Activated naive CD8-positive, alpha-beta T cell treated with anti-CD3 and anti-CD28 coated beads, Interleukin-2, amount 10 ng/mL, durations not matched to agents 7 days and 5 days (primary cell): ENCODE measurements around the gene SPRR2D. TPM values are rescaled to one million over a fixed set of nuclear protein-coding genes. Genes with fewer than 3 reads are reported as not detected.

ENCODE experiments used
- ATAC-seq: fragments of 150-1000 bp; cut with Tn5 transposase; one replicate; pipeline ENCODE4 v1.10.0; 2021; ENCODE audit warnings: low read depth, moderate library complexity
- POLR2A ChIA-PET: fragments of 350-600 bp; sonication (Branson Sonifier 250); formaldehyde crosslinking; loops from one replicate; lab custom pipeline; 2021; ENCODE audit warnings: antibody characterized with exemption; lab: Charles Lee
- DNase-seq: peaks from one replicate; pipeline ENCODE4 v3.0.0; 2021
- H3K27ac Mint-ChIP-seq: one replicate; pipeline ENCODE4 v1.8.0; 2022; ENCODE audit warnings: mild to moderate bottlenecking, mixed read lengths
- H3K27me3 Mint-ChIP-seq: one replicate; pipeline ENCODE4 v1.8.0; 2022; ENCODE audit warnings: mild to moderate bottlenecking, moderate library complexity, mixed read lengths
- H3K36me3 Mint-ChIP-seq: one replicate; pipeline ENCODE4 v1.8.0; 2021; ENCODE audit warnings: mild to moderate bottlenecking, mixed read lengths
- H3K4me1 Mint-ChIP-seq: one replicate; pipeline ENCODE4 v1.8.0; 2021; ENCODE audit warnings: mixed read lengths
- H3K4me3 Mint-ChIP-seq: one replicate; pipeline ENCODE4 v1.8.0; 2022; ENCODE audit warnings: mild to moderate bottlenecking, moderate library complexity, mixed read lengths
- H3K9me3 Mint-ChIP-seq: one replicate; pipeline ENCODE4 v1.8.0; 2021; ENCODE audit warnings: mixed read lengths
- total RNA-seq, 2 experiments: library from RNA; stranded (reverse); gene quantifications; one replicate each; pipeline ENCODE4 v1.2.3, GENCODE V29; 2021

SPRR2D gene
- total RNA-seq, 2 experiments from 2014 or later = not detected

- POLR2A ChIA-PET = no interaction called here
- no peaks in the 10 kb centered on the region for H3K36me3 Mint-ChIP-seq
- H3K4me1 Mint-ChIP-seq = no peaks in the 10 kb centered on the region
- ATAC-seq (no peak), DNase-seq (no peak)
- H3K4me3 Mint-ChIP-seq = no peak overlapping the region
- H3K9me3 Mint-ChIP-seq = no peaks in the 10 kb centered on the region
- H3K27me3 Mint-ChIP-seq = peaks cover 11% of the 10 kb centered on the region
- H3K27ac Mint-ChIP-seq = no peak overlapping the region
These were observed 43.0 kb downstream of the SPRR2D start for GRCh38 chr1:152997901-152998300.

DNA sequence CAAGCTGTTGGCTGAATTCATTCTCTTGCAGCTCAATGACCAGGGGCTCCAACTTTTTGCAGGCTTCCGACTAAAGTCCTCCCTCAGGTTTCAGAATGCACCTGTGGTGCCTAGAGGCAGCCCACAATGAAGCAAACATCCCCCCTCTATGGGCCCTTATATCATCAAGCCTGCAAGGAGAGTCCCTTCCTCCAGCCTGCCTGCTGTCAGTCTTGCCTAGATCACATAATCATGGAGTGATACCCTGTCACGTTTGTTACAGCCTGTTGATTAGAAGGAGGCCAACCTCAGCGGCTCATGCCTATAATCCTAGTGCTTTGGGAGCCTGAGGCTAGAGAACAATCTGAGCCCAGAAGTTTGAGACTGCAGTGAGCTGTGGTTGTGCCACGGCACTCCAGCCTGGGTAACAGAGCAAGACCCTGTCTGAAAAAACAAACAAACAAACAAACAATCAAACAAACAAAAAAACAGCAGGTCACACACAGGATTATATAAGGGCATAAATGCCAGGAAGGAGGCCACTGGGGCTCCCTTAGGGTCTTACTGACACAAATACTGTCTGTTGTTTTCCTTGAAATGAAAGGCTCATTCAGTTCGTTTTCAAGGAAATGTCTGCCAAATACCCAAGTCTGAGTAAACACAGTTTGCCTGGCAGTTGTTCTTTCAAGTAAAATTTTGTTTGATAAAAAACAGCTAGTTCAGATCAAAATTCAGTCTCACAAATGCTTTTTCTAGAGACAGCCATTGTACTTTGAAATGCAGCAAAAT, 44.1 kb downstream of the SPRR2D start:
- Mint-ChIP-seq H3K27ac (no peak overlapping the region), H3K36me3 (no peaks in the 10 kb centered on the region), H3K27me3 (peaks cover 11% of the 10 kb centered on the region), H3K4me1 (no peaks in the 10 kb centered on the region), H3K9me3 (no peaks in the 10 kb centered on the region), H3K4me3 (no peak overlapping the region)
- POLR2A ChIA-PET = no interaction called here
- ATAC-seq (no peak), DNase-seq (no peak)

DNA sequence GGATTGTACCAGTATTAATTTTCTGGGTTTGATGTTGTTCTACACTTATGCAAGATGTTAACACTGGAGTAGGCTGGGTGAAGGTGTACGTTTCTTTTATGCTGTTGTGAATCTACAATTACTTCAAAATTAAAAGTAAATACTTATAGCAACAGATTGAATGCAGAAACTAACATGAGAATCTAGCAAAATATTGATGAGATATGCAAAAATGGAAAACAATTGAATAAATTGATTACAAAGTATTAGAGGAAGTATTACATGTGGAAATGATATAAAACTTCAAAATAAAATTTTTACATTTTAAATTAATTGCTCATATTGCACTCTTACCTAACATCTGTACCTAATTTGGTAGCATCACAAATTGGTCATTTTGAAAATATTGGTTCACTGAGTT, 45.1 kb downstream of the SPRR2D start:
- Mint-ChIP-seq H3K27ac (no peak overlapping the region), H3K36me3 (no peaks in the 10 kb centered on the region), H3K27me3 (peaks cover 13% of the 10 kb centered on the region), H3K9me3 (no peaks in the 10 kb centered on the region), H3K4me1 (no peaks in the 10 kb centered on the region), H3K4me3 (no peak overlapping the region)
- DNase-seq (no peak), ATAC-seq (no peak)
- POLR2A ChIA-PET = no interaction called here

DNA sequence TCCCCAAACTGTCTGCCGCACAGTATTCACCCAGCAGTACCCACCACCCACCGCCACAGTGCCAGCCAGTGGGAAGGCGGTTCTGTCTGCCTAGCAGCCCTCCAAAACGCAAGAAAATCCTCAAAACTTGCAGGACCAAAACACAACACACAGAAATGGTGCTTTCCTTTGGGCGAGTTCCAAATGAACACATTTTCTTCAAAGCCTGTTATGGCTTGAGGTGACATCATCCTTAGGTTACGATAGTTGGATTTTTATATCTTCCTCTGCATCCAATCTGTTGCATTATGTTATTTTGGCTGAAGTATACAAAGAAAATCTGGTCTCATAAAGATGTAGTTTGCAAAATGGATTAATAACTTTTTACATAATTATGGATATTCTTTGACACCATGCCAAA, 47.7 kb downstream of the SPRR2D start:
- H3K36me3 Mint-ChIP-seq = no peaks in the 10 kb centered on the region
- ATAC-seq (no peak), DNase-seq (no peak)
- H3K27ac Mint-ChIP-seq = no peak overlapping the region
- peaks cover 17% of the 10 kb centered on the region for H3K27me3 Mint-ChIP-seq
- H3K4me1 Mint-ChIP-seq = no peaks in the 10 kb centered on the region
- POLR2A ChIA-PET = no interaction called here
- no peaks in the 10 kb centered on the region for H3K9me3 Mint-ChIP-seq
- no peak overlapping the region for H3K4me3 Mint-ChIP-seq

Other genes starting within 250 kb of the SPRR2D start
- gene LCE1D, start 244.4 kb downstream of the SPRR2D start, total RNA-seq = not detected
- gene LCE1C, start 234.5 kb downstream of the SPRR2D start, total RNA-seq = not detected
- not detected for gene LCE1B, start 229.1 kb downstream of the SPRR2D start, total RNA-seq
- gene LCE1A, start 213.6 kb downstream of the SPRR2D start, total RNA-seq = not detected
- not detected for gene LCE6A, start 198.3 kb downstream of the SPRR2D start, total RNA-seq
- not detected for gene LCE7A, start 181.1 kb downstream of the SPRR2D start, total RNA-seq
- not detected for gene SMCP, start 162.8 kb downstream of the SPRR2D start, total RNA-seq
- not detected for gene IVL, start 132.6 kb downstream of the SPRR2D start, total RNA-seq
- not detected for gene SPRR5, start 93.9 kb downstream of the SPRR2D start, total RNA-seq
- not detected for gene SPRR4, start 70.5 kb downstream of the SPRR2D start, total RNA-seq
- gene SPRR1A, start 57.0 kb downstream of the SPRR2D start, total RNA-seq = not detected
- gene SPRR3, start 39.4 kb downstream of the SPRR2D start, total RNA-seq = not detected
- gene SPRR1B, start 9.9 kb downstream of the SPRR2D start, total RNA-seq = not detected
- not detected for gene SPRR2A, start 16.4 kb upstream of the SPRR2D start, total RNA-seq
- not detected for gene SPRR2B, start 30.5 kb upstream of the SPRR2D start, total RNA-seq
- gene SPRR2E, start 53.4 kb upstream of the SPRR2D start, total RNA-seq = not detected
- not detected for gene SPRR2F, start 72.4 kb upstream of the SPRR2D start, total RNA-seq
- not detected for gene SPRR2G, start 109.8 kb upstream of the SPRR2D start, total RNA-seq
- not detected for gene LELP1, start 162.3 kb upstream of the SPRR2D start, total RNA-seq
- gene PRR9, start 176.5 kb upstream of the SPRR2D start, total RNA-seq = not detected
- gene LORICRIN, start 218.6 kb upstream of the SPRR2D start, total RNA-seq = not detected